Epithelial cell of proximal tubule (primary cell): ENCODE results near the gene ZFYVE28. TPM values are rescaled to one million over a fixed set of nuclear protein-coding genes. Genes with fewer than 3 reads are reported as not detected.

Source experiments
- DNase-seq: peaks from one replicate; pipeline ENCODE4 v3.0.0-alpha.2; 2011; ENCODE audit warnings: low read depth
- H3K4me3 ChIP-seq: 2 replicates; pipeline ENCODE4 v1.5.1; 2011; ENCODE audit warnings: low read depth, mild to moderate bottlenecking, low read length
- total RNA-seq: library from RNA; depleted of rRNA; stranded (reverse); fragments of >200 nt; gene quantifications from 2 replicates; pipeline ENCODE4 v1.2.3, GENCODE V29; 2015
- TF ChIP-seq, protein P1 (sequence below): conservative IDR thresholded peaks from 2 replicates; pipeline ENCODE4 v1.5.1; 2012; ENCODE audit warnings: low read depth, mild to moderate bottlenecking, low read length

ZFYVE28 gene
- total RNA-seq, 1 donor from 2014 or later = 0.58 TPM

DNA sequence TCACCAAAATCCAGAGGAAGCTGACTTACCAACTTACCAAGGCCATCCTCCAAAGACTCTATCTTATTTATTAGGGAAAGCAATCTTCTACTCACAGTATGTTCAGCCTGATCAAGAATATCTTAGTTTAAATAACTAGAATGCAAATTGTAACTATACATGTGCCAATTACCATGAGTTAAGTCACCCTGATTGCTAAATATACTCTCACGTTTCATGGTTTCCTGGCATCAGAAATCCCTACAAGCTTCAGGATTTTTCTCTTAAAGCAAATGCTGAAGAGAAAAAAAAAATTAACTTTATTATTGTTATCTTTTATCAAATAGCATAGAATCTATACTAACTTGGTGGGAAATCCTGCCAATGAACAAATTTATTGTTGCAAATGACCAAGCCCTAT, 93.6 kb downstream of the ZFYVE28 start:
- TF ChIP-seq, protein P1, sequence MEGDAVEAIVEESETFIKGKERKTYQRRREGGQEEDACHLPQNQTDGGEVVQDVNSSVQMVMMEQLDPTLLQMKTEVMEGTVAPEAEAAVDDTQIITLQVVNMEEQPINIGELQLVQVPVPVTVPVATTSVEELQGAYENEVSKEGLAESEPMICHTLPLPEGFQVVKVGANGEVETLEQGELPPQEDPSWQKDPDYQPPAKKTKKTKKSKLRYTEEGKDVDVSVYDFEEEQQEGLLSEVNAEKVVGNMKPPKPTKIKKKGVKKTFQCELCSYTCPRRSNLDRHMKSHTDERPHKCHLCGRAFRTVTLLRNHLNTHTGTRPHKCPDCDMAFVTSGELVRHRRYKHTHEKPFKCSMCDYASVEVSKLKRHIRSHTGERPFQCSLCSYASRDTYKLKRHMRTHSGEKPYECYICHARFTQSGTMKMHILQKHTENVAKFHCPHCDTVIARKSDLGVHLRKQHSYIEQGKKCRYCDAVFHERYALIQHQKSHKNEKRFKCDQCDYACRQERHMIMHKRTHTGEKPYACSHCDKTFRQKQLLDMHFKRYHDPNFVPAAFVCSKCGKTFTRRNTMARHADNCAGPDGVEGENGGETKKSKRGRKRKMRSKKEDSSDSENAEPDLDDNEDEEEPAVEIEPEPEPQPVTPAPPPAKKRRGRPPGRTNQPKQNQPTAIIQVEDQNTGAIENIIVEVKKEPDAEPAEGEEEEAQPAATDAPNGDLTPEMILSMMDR = no peak
- DNase-seq = no peak
- no peak overlapping the region for H3K4me3 ChIP-seq

DNA sequence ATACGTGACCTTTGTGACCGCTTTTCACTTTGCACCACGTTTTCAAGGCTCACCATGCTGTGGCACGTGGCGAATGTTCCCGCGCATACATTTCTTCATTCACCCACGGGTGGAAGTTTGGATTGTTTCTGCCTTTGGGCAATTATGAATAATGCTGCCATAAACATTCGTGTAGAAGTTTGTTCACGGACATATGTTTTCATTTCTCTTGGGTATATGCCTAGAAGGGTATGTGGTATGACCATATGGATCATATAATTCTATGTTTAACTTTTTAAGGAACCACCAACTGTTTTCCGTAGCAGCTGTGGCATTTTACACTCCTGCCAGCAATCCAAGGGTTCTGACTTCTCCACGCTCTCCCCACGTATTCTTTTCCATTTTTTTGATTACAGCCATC, 95.6 kb downstream of the ZFYVE28 start:
- DNase-seq = no peak
- no peak overlapping the region for H3K4me3 ChIP-seq
- TF ChIP-seq, protein P1 = no peak

GRCh38 chr4:2322227-2322626, 96.2 kb downstream of the ZFYVE28 start:
- TF ChIP-seq, protein P1 = no peak
- DNase-seq = no peak
- H3K4me3 ChIP-seq = no peak overlapping the region

- H3K4me3 ChIP-seq = no peak overlapping the region
- DNase-seq = no peak
- TF ChIP-seq, protein P1 = no peak
These were observed 96.9 kb downstream of the ZFYVE28 start for GRCh38 chr4:2321279-2322196.

GRCh38 chr4:2320746-2321145, 97.7 kb downstream of the ZFYVE28 start:
- TF ChIP-seq, protein P1 = no peak
- DNase-seq = no peak
- H3K4me3 ChIP-seq = no peak overlapping the region

GRCh38 chr4:2320152-2320551, 98.3 kb downstream of the ZFYVE28 start:
- DNase-seq = no peak
- no peak overlapping the region for H3K4me3 ChIP-seq

More at GRCh38 chr4:2320152-2320551, 98.3 kb downstream of the ZFYVE28 start:
- TF ChIP-seq, protein P1 = no peak
